ENCODE data around the gene VSNL1.

Gene VSNL1

GRCh38 chr2:17588031-17588430, 47.5 kb downstream of the VSNL1 start:
- H3K4me1 ChIP-seq (ENCODE audit: insufficient read depth, low read length, severe bottlenecking), result no peaks in the 10 kb centered on the region
- no peak overlapping the region for H2AFZ ChIP-seq (ENCODE audit: low read length)
- H3K9ac ChIP-seq (ENCODE audit: low read length), result no peak overlapping the region
- H3K9me2 ChIP-seq (ENCODE audit: low read depth, low read length), result no peaks in the 10 kb centered on the region
- no peaks in the 10 kb centered on the region for H3F3A ChIP-seq (ENCODE audit: insufficient read depth, low read length)
- H3K36me3 ChIP-seq (ENCODE audit: insufficient read depth, low read length), result no peaks in the 10 kb centered on the region
- H3K27ac ChIP-seq (ENCODE audit: low read depth, low read length, poor library complexity, severe bottlenecking), result no peak overlapping the region
- H3K4me3 ChIP-seq (ENCODE audit: low read depth, low read length, poor library complexity, severe bottlenecking), result no peak overlapping the region
- no peak for TF ChIP-seq CTCF (IDR thresholded peaks at IDR 0.05; ENCODE audit: low read length)
- TF ChIP-seq EZH2 (IDR thresholded peaks at IDR 0.05; ENCODE audit: borderline replicate concordance, low read length), result no peak
- H4K20me1 ChIP-seq (ENCODE audit: insufficient read depth, low read length), result no peaks in the 10 kb centered on the region
- no peak overlapping the region for H3K4me2 ChIP-seq (ENCODE audit: low read length)
- H3K9me3 ChIP-seq (ENCODE audit: low read length), result no peaks in the 10 kb centered on the region
- H3K27me3 ChIP-seq (ENCODE audit: insufficient read depth, low read length), result no peaks in the 10 kb centered on the region
- no peaks in the 10 kb centered on the region for H3K79me2 ChIP-seq (ENCODE audit: insufficient read depth, low read length)

GRCh38 chr2:17589406-17590035, 49.0 kb downstream of the VSNL1 start:
- no peaks in the 10 kb centered on the region for H3K9me2 ChIP-seq (ENCODE audit: low read depth, low read length)
- TF ChIP-seq CTCF (IDR thresholded peaks at IDR 0.05; ENCODE audit: low read length), result no peak
- no peak for TF ChIP-seq EZH2 (IDR thresholded peaks at IDR 0.05; ENCODE audit: borderline replicate concordance, low read length)
- no peak overlapping the region for H3K4me2 ChIP-seq (ENCODE audit: low read length)
- no peak overlapping the region for H3K4me3 ChIP-seq (ENCODE audit: low read depth, low read length, poor library complexity, severe bottlenecking)
- H3K9ac ChIP-seq (ENCODE audit: low read length), result no peak overlapping the region
- H3K36me3 ChIP-seq (ENCODE audit: insufficient read depth, low read length), result no peaks in the 10 kb centered on the region
- H3K4me1 ChIP-seq (ENCODE audit: insufficient read depth, low read length, severe bottlenecking), result no peaks in the 10 kb centered on the region
- no peak overlapping the region for H2AFZ ChIP-seq (ENCODE audit: low read length)
- H3K27me3 ChIP-seq (ENCODE audit: insufficient read depth, low read length), result no peaks in the 10 kb centered on the region
- H3F3A ChIP-seq (ENCODE audit: insufficient read depth, low read length), result no peaks in the 10 kb centered on the region
- no peaks in the 10 kb centered on the region for H4K20me1 ChIP-seq (ENCODE audit: insufficient read depth, low read length)
- H3K79me2 ChIP-seq (ENCODE audit: insufficient read depth, low read length), result no peaks in the 10 kb centered on the region
- H3K27ac ChIP-seq (ENCODE audit: low read depth, low read length, poor library complexity, severe bottlenecking), result no peak overlapping the region
- no peaks in the 10 kb centered on the region for H3K9me3 ChIP-seq (ENCODE audit: low read length)

GRCh38 chr2:17590342-17590911, 49.9 kb downstream of the VSNL1 start:
- Histone ChIP-seq H4K20me1 (ENCODE audit: insufficient read depth, low read length) (no peaks in the 10 kb centered on the region), H3K9me3 (ENCODE audit: low read length) (no peaks in the 10 kb centered on the region), H3K9me2 (ENCODE audit: low read depth, low read length) (no peaks in the 10 kb centered on the region), H3K36me3 (ENCODE audit: insufficient read depth, low read length) (no peaks in the 10 kb centered on the region), H3K4me1 (ENCODE audit: insufficient read depth, low read length, severe bottlenecking) (no peaks in the 10 kb centered on the region), H3K27me3 (ENCODE audit: insufficient read depth, low read length) (no peaks in the 10 kb centered on the region), H3F3A (ENCODE audit: insufficient read depth, low read length) (no peaks in the 10 kb centered on the region), H3K4me2 (ENCODE audit: low read length) (no peak overlapping the region), H3K9ac (ENCODE audit: low read length) (no peak overlapping the region), H3K79me2 (ENCODE audit: insufficient read depth, low read length) (no peaks in the 10 kb centered on the region), H2AFZ (ENCODE audit: low read length) (no peak overlapping the region), H3K4me3 (ENCODE audit: low read depth, low read length, poor library complexity, severe bottlenecking) (no peak overlapping the region), H3K27ac (ENCODE audit: low read depth, low read length, poor library complexity, severe bottlenecking) (no peak overlapping the region)
- TF ChIP-seq EZH2 (IDR thresholded peaks at IDR 0.05; ENCODE audit: borderline replicate concordance, low read length), result no peak

- H3F3A ChIP-seq (ENCODE audit: insufficient read depth, low read length), result no peaks in the 10 kb centered on the region
- TF ChIP-seq CTCF (IDR thresholded peaks at IDR 0.05; ENCODE audit: low read length) (no peak), EZH2 (IDR thresholded peaks at IDR 0.05; ENCODE audit: borderline replicate concordance, low read length) (no peak)
Observed at GRCh38 chr2:17591846-17592245, 51.4 kb downstream of the VSNL1 start.

More at GRCh38 chr2:17591846-17592245, 51.4 kb downstream of the VSNL1 start:
- no peaks in the 10 kb centered on the region for H4K20me1 ChIP-seq (ENCODE audit: insufficient read depth, low read length)
- H3K27ac ChIP-seq (ENCODE audit: low read depth, low read length, poor library complexity, severe bottlenecking), result no peak overlapping the region
- H3K79me2 ChIP-seq (ENCODE audit: insufficient read depth, low read length), result no peaks in the 10 kb centered on the region
- H3K9me3 ChIP-seq (ENCODE audit: low read length), result no peaks in the 10 kb centered on the region
- H3K27me3 ChIP-seq (ENCODE audit: insufficient read depth, low read length), result no peaks in the 10 kb centered on the region
- no peak overlapping the region for H2AFZ ChIP-seq (ENCODE audit: low read length)
- no peak overlapping the region for H3K9ac ChIP-seq (ENCODE audit: low read length)
- no peaks in the 10 kb centered on the region for H3K36me3 ChIP-seq (ENCODE audit: insufficient read depth, low read length)
- H3K4me2 ChIP-seq (ENCODE audit: low read length), result no peak overlapping the region
- H3K4me1 ChIP-seq (ENCODE audit: insufficient read depth, low read length, severe bottlenecking), result no peaks in the 10 kb centered on the region
- no peaks in the 10 kb centered on the region for H3K9me2 ChIP-seq (ENCODE audit: low read depth, low read length)
- H3K4me3 ChIP-seq (ENCODE audit: low read depth, low read length, poor library complexity, severe bottlenecking), result no peak overlapping the region
